ENCODE measurements around the gene C13orf46. TPM values are rescaled to one million over a fixed set of nuclear protein-coding genes. Genes with fewer than 3 reads are reported as not detected.

Gene C13orf46
- total and polyA plus RNA-seq, 2 experiments from 2014 or later = 0.20 to 0.23 TPM

- Histone ChIP-seq H3K9me2 (replicated peaks; ENCODE audit: insufficient read depth) (no peaks in the 10 kb centered on the region), H3K4me3 (no peak overlapping the region), H2AFZ (no peak overlapping the region), H3K27ac (no peak overlapping the region), H3K9me3 (ENCODE audit: low read depth) (no peaks in the 10 kb centered on the region), H4K20me1 (ENCODE audit: insufficient read depth, poor library complexity, severe bottlenecking) (no peaks in the 10 kb centered on the region), H3K36me3 (replicated peaks; ENCODE audit: insufficient read depth, low read depth) (no peaks in the 10 kb centered on the region), H3K79me2 (no peaks in the 10 kb centered on the region), H3K27me3 (no peaks in the 10 kb centered on the region), H3K4me1 (ENCODE audit: insufficient read depth) (no peaks in the 10 kb centered on the region), H3K4me2 (no peak overlapping the region)
- no peak for TF ChIP-seq EZH2 (IDR thresholded peaks at IDR 0.05; ENCODE audit: borderline replicate concordance)
- no peak for DNase-seq (ENCODE audit: low spot score)
- 85% methylated on average over 23 of the region's 23 CpGs for WGBS (ENCODE audit: low lambda C conversion rate, missing lambda C conversion rate)
Observed at GRCh38 chr13:113995051-113995601, 21.2 kb upstream of the C13orf46 start.

DNA sequence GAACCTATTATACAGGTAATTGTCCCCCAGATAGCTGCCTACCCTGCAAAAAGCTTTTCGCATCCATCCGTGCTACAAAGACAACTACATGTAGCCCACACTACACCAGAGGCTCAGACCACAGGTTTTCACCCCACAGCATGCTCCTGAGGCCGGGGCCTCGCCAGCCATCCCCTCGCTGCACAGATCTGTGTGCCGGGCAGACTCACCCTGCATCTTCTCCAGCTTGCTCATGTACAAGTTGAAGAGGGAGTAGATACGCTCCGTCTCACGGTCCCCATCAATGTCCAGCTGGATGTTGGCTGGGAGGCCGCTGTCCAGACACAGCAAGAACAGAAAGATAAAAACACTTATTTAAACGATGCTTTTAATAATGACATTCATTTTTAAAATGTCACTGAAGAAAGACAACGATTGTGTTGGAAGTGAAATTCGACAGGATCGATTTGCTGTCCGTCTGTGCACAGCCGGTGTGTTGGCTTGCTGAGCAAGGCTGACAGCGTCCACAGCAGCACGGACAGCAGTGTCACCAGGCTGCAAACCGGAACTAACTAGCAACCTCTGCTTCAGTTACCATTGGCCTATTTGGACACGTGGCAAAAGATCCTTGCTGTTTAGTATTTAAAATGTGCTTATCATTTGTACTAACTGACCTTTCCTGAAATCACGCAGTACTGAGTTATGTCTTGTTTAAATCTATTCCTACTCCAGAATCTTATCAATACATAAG lies 18.6 kb upstream of the C13orf46 start:
- no peaks in the 10 kb centered on the region for H4K20me1 ChIP-seq (ENCODE audit: insufficient read depth, poor library complexity, severe bottlenecking)
- no peak overlapping the region for H3K27ac ChIP-seq
- no peak overlapping the region for H3K4me2 ChIP-seq
- WGBS (ENCODE audit: low lambda C conversion rate, missing lambda C conversion rate) = 96% methylated on average over 21 of the region's 21 CpGs
- no peak overlapping the region for H2AFZ ChIP-seq
- H3K79me2 ChIP-seq = no peaks in the 10 kb centered on the region
- H3K27me3 ChIP-seq = no peaks in the 10 kb centered on the region
- TF ChIP-seq EZH2 (IDR thresholded peaks at IDR 0.05; ENCODE audit: borderline replicate concordance) = no peak
- no peak for TF ChIP-seq EZH2phosphoT487 (IDR thresholded peaks at IDR 0.05; ENCODE audit: low read depth, severe bottlenecking, unreplicated experiment)
- no peak for TF ChIP-seq CTCF (IDR thresholded peaks at IDR 0.05; ENCODE audit: poor library complexity)
- no peaks in the 10 kb centered on the region for H3K9me3 ChIP-seq (ENCODE audit: low read depth)
- H3K4me1 ChIP-seq (ENCODE audit: insufficient read depth) = no peaks in the 10 kb centered on the region
- H3K9me2 ChIP-seq (replicated peaks; ENCODE audit: insufficient read depth) = no peaks in the 10 kb centered on the region
- no peak overlapping the region for H3K4me3 ChIP-seq
- no peaks in the 10 kb centered on the region for H3K36me3 ChIP-seq (replicated peaks; ENCODE audit: insufficient read depth, low read depth)
- no peak for DNase-seq (ENCODE audit: low spot score)

GRCh38 chr13:113991676-113992179 lies 17.9 kb upstream of the C13orf46 start:
- H3K4me2 ChIP-seq = no peak overlapping the region
- H3K9me2 ChIP-seq (replicated peaks; ENCODE audit: insufficient read depth) = no peaks in the 10 kb centered on the region
- 95% methylated on average over 11 of the region's 11 CpGs for WGBS (ENCODE audit: low lambda C conversion rate, missing lambda C conversion rate)
- DNase-seq (ENCODE audit: low spot score) = no peak
- no peak for TF ChIP-seq EZH2phosphoT487 (IDR thresholded peaks at IDR 0.05; ENCODE audit: low read depth, severe bottlenecking, unreplicated experiment)
- no peak for TF ChIP-seq EZH2 (IDR thresholded peaks at IDR 0.05; ENCODE audit: borderline replicate concordance)
- TF ChIP-seq CTCF (IDR thresholded peaks at IDR 0.05; ENCODE audit: poor library complexity) = no peak
- H4K20me1 ChIP-seq (ENCODE audit: insufficient read depth, poor library complexity, severe bottlenecking) = no peaks in the 10 kb centered on the region
- no peaks in the 10 kb centered on the region for H3K9me3 ChIP-seq (ENCODE audit: low read depth)
- H3K27me3 ChIP-seq = no peaks in the 10 kb centered on the region
- H3K79me2 ChIP-seq = no peaks in the 10 kb centered on the region
- no peak overlapping the region for H3K27ac ChIP-seq
- H2AFZ ChIP-seq = no peak overlapping the region
- no peaks in the 10 kb centered on the region for H3K36me3 ChIP-seq (replicated peaks; ENCODE audit: insufficient read depth, low read depth)
- no peaks in the 10 kb centered on the region for H3K4me1 ChIP-seq (ENCODE audit: insufficient read depth)
- no peak overlapping the region for H3K4me3 ChIP-seq

DNA sequence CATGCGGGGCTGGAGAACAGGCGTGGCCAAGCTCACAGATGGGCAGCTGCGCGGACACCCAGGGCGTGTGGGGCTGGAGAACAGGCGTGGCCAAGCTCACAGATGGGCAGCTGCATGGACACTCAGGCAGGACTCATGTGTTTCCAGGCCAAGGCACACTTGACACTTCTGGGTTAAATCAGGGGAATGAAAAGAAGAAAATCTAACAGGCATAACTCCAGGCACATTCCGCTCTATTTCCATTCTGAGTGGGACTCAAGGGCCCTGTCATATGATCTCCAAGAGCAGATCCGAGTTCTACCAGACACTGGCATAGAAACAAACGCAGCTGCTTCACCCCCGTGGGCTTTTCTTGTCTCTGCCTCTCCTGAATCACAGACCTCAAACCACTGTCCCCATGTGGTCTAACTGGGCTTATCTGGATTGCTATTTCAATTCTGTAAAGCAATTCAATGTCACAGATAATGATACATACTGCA lies 17.4 kb upstream of the C13orf46 start:
- TF ChIP-seq EZH2phosphoT487 (IDR thresholded peaks at IDR 0.05; ENCODE audit: low read depth, severe bottlenecking, unreplicated experiment) (no peak), CTCF (IDR thresholded peaks at IDR 0.05; ENCODE audit: poor library complexity) (no peak), EZH2 (IDR thresholded peaks at IDR 0.05; ENCODE audit: borderline replicate concordance) (no peak)
- no peak overlapping the region for H3K27ac ChIP-seq
- no peaks in the 10 kb centered on the region for H4K20me1 ChIP-seq (ENCODE audit: insufficient read depth, poor library complexity, severe bottlenecking)
- no peaks in the 10 kb centered on the region for H3K27me3 ChIP-seq
- no peaks in the 10 kb centered on the region for H3K9me2 ChIP-seq (replicated peaks; ENCODE audit: insufficient read depth)
- no peak for DNase-seq (ENCODE audit: low spot score)
- H3K4me2 ChIP-seq = no peak overlapping the region
- 90% methylated on average over 7 of the region's 10 CpGs for WGBS (ENCODE audit: low lambda C conversion rate, missing lambda C conversion rate)
- no peaks in the 10 kb centered on the region for H3K36me3 ChIP-seq (replicated peaks; ENCODE audit: insufficient read depth, low read depth)
- no peak overlapping the region for H2AFZ ChIP-seq
- H3K79me2 ChIP-seq = no peaks in the 10 kb centered on the region
- H3K9me3 ChIP-seq (ENCODE audit: low read depth) = no peaks in the 10 kb centered on the region
- H3K4me1 ChIP-seq (ENCODE audit: insufficient read depth) = no peaks in the 10 kb centered on the region
- no peak overlapping the region for H3K4me3 ChIP-seq
